CD8-positive, alpha-beta memory T cell (primary cell): ENCODE measurements around the gene SYCE1L. TPM values are rescaled to one million over a fixed set of nuclear protein-coding genes. Genes with fewer than 3 reads are reported as not detected.

Source experiments
- CTCF ChIA-PET: fragments of 350-600 bp; sonication (Branson Sonifier 250); formaldehyde crosslinking; loops from one replicate; lab custom pipeline; 2021; ENCODE audit warnings: antibody characterized with exemption; lab: Charles Lee
- POLR2A ChIA-PET: fragments of 350-600 bp; sonication (Branson Sonifier 250); formaldehyde crosslinking; loops from one replicate; lab custom pipeline; 2021; ENCODE audit warnings: antibody characterized with exemption; lab: Charles Lee
- DNase-seq, 5 donors: peaks; one replicate each; pipeline versions ENCODE4 v3.0.0 to v3.0.0-alpha.2; 2020 to 2022; ENCODE audit warnings: mixed read lengths in 1 of 5
- H3K27ac ChIP-seq: one replicate; pipeline ENCODE4 v1.7.0; 2013; ENCODE audit warnings: low read depth, mild to moderate bottlenecking, low read length, moderate library complexity
- H3K27me3 ChIP-seq: 2 replicates; pipeline ENCODE4 v1.7.0; 2013; ENCODE audit warnings: low read length, mild to moderate bottlenecking; ENCODE audit not compliant: insufficient read depth, poor library complexity, severe bottlenecking
- H3K36me3 ChIP-seq: 2 replicates; pipeline ENCODE4 v1.7.0; 2013; ENCODE audit warnings: mild to moderate bottlenecking, low read length, moderate library complexity; ENCODE audit not compliant: insufficient read depth
- H3K4me1 ChIP-seq: 2 replicates; pipeline ENCODE4 v1.7.0; 2013; ENCODE audit warnings: mild to moderate bottlenecking, low read length, moderate library complexity; ENCODE audit not compliant: insufficient read depth
- H3K4me3 ChIP-seq: 2 replicates; pipeline ENCODE4 v1.7.0; 2013; ENCODE audit warnings: mild to moderate bottlenecking, low read length
- H3K9me3 ChIP-seq: 2 replicates; pipeline ENCODE4 v1.7.0; 2013; ENCODE audit warnings: mild to moderate bottlenecking, low read length
- H3K27ac Mint-ChIP-seq, 8 donors: one replicate each; pipeline ENCODE4 v1.8.0; 2020 to 2021; ENCODE audit warnings: mixed read lengths in 8 of 8, mild to moderate bottlenecking in 6 of 8, inconsistent platforms in 3 of 8, moderate library complexity in 3 of 8
- H3K27me3 Mint-ChIP-seq, 2 donors: one replicate each; pipeline ENCODE4 v1.8.0; 2020 to 2021; ENCODE audit warnings: mixed read lengths in 2 of 2, mild to moderate bottlenecking in 1 of 2, moderate library complexity in 1 of 2
- H3K36me3 Mint-ChIP-seq, 3 donors: one replicate each; pipeline ENCODE4 v1.8.0; 2020 to 2021; ENCODE audit warnings: mixed read lengths in 3 of 3, inconsistent platforms in 1 of 3, mild to moderate bottlenecking in 1 of 3
- H3K4me1 Mint-ChIP-seq, 3 donors: one replicate each; pipeline ENCODE4 v1.8.0; 2020 to 2021; ENCODE audit warnings: mixed read lengths in 3 of 3, inconsistent platforms in 1 of 3, mild to moderate bottlenecking in 1 of 3
- H3K4me3 Mint-ChIP-seq, 7 donors: one replicate each; pipeline ENCODE4 v1.8.0; 2020 to 2021; ENCODE audit warnings: mixed read lengths in 7 of 7, mild to moderate bottlenecking in 6 of 7, moderate library complexity in 4 of 7, inconsistent platforms in 2 of 7
- H3K9me3 Mint-ChIP-seq, 5 donors: one replicate each; pipeline ENCODE4 v1.8.0; 2020 to 2022; ENCODE audit warnings: mixed read lengths in 5 of 5, mild to moderate bottlenecking in 3 of 5, moderate library complexity in 2 of 5, inconsistent platforms in 1 of 5
- polyA plus RNA-seq: library from polyadenylated mRNA; unstranded; fragments of 300-500 nt; fragmentation: Illumina TruSeq; gene quantifications from one replicate; pipeline ENCODE4 v1.2.3, GENCODE V29; 2021
- total RNA-seq, 2 experiments: library from RNA; stranded (reverse); gene quantifications; one replicate each; pipeline ENCODE4 v1.2.3, GENCODE V29; 2021

Gene SYCE1L
- total and polyA plus RNA-seq, 3 experiments from 2014 or later, result 3.9 to 4.6 (median 3.9) TPM

DNA sequence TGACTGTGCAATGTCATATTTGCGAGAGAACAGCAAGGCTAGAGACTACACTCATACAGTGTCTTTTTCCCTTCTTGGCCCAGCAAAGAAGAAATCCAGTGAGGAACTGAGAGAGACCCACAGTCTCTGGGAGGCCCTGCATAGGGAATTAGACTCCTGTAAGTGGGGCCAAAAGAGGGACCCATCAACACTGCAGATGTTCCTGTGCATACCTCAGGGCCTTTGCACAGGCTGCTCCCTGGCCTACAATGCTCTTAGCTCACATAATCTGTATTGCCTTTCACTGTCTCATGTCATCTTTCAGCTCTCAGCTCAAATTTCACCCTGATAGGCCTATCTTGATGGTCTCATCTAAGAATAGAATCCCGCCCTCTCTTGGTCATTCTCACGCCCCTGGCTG, 9.2 kb downstream of the SYCE1L start:
- H3K4me1 Mint-ChIP-seq, result peaks cover 8 to 12% (median 8%) of the 10 kb centered on the region in 3 donors
- ChIA-PET POLR2A (no interaction called here), CTCF (no interaction called here)
- H3K36me3 Mint-ChIP-seq, result peaks cover 0 to 3% (median 3%) of the 10 kb centered on the region in 3 donors
- H3K27ac Mint-ChIP-seq, result no peak overlapping the region
- Histone ChIP-seq H3K36me3 (no peaks in the 10 kb centered on the region), H3K4me1 (peaks cover 9% of the 10 kb centered on the region), H3K27ac (no peak overlapping the region), H3K27me3 (no peaks in the 10 kb centered on the region), H3K9me3 (no peaks in the 10 kb centered on the region), H3K4me3 (no peak overlapping the region)
- H3K9me3 Mint-ChIP-seq, result no peaks in the 10 kb centered on the region
- no peak for DNase-seq
- H3K4me3 Mint-ChIP-seq, result no peak overlapping the region
- peaks cover 0 to 3% of the 10 kb centered on the region in 2 donors for H3K27me3 Mint-ChIP-seq

DNA sequence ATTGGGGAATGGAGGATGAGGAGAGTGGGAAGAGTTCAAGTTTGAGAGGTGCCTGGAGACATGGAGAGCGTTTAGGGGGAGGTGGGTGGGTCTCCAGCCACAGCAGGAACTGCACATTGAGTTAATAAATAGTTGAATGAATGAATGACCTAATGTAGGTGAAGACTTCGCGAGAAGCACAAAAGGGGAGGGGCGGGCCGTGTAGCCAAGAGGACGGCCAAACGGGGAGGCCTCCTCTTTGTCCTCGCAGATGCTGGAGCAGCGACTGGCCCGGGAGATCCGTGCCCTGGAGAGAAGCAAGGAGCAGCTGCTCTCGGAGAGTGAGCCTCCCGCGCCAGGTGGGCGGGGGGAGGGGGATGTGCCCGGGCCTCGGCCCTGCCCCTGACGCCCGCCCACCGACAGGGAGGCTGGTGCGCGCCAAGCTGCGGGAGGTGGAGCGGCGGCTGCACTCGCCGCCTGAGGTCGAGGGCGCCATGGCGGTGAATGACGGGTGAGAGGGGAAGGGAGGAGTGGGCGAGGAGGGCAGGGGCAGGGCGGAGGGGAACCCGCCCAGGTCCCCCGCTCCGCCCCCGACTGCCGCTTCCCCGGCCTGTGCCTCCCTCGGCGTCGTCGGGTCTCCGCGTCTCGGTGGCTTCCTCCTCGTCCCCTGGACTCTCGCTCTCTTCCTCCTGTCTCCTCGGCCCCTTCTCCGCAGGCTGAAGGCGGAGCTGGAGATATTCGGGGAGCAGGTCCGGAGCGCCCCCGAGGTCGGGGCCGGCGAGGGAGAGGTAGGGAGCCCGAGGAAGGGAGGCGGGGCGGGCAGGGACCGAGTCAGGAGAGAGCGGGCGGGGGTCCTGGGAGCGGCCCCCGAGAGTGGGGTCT, 12.9 kb downstream of the SYCE1L start:
- ChIA-PET CTCF (no interaction called here), POLR2A (interaction anchor here (0.6 to 1.7 kb wide), 3 partner anchors 9 to 42 kb away, joined by 3 to 7 read pairs (median 6); partner anchors contain the start of gene MON1B)
- peaks cover 11% of the 10 kb centered on the region for H3K4me1 ChIP-seq
- H3K4me3 ChIP-seq, result peak overlapping the region; percentile 63
- no peaks in the 10 kb centered on the region for H3K27me3 ChIP-seq
- peaks cover 13 to 17% (median 14%) of the 10 kb centered on the region in 3 donors for H3K4me1 Mint-ChIP-seq
- peak overlapping the region; percentile 80 to 95 (median 86) for H3K4me3 Mint-ChIP-seq
- no peaks in the 10 kb centered on the region for H3K9me3 Mint-ChIP-seq
- peaks cover 0 to 3% (median 0%) of the 10 kb centered on the region in 3 donors for H3K36me3 Mint-ChIP-seq
- peaks cover 0 to 4% of the 10 kb centered on the region in 2 donors for H3K27me3 Mint-ChIP-seq
- H3K27ac Mint-ChIP-seq, result peak overlapping the region in 5 of 8 donors; percentile 71 to 91 (median 84)
- peak; percentile 69 to 81 (median 74) for DNase-seq
- H3K9me3 ChIP-seq, result no peaks in the 10 kb centered on the region
- no peaks in the 10 kb centered on the region for H3K36me3 ChIP-seq
- H3K27ac ChIP-seq, result peak overlapping the region; percentile 54

DNA sequence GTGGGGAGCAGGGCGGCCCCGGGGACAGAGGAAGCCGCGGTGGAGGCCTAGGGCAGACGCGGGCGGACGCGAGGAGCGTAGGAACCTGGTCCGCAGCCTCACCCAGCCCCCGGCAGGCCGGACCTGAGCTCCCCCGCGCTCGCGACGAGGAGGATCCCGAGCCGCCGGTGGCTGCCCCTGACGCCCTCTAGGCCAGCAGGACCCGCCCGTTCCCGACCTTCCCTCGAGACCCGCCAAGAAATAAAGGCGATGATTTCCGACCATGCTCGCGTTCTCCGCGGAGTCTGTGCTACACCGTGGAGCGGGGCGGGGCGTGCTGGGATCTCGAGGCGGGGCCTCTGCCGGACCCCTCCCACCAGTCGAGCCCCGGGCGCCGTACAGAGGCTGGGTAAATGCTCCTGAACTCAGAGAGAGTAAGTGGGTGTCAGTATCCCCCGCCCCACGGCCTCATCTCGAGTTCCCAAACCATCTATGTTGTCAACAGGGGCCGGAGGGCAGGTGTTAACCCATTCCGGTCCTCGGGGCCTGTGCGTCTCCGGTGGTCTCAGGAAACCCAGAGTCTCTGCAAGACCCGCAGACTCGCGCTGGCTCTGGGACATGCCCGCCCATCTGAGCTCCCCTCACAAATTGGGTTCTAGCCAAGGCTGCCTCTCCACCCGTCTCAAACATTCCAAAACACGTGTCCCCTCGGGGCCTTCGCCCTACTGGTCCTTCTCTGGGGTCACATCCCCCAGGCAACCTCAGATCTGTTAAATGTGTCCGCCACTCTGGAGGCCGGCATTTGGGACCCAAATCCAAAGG, 13.7 kb downstream of the SYCE1L start:
- POLR2A ChIA-PET, result interaction anchor here (0.7 to 1.7 kb wide), 2 partner anchors 10 to 22 kb away, joined by 3 to 7 read pairs; partner anchors contain the start of gene MON1B
- H3K4me1 Mint-ChIP-seq, result peaks cover 13 to 17% (median 14%) of the 10 kb centered on the region in 3 donors

DNA sequence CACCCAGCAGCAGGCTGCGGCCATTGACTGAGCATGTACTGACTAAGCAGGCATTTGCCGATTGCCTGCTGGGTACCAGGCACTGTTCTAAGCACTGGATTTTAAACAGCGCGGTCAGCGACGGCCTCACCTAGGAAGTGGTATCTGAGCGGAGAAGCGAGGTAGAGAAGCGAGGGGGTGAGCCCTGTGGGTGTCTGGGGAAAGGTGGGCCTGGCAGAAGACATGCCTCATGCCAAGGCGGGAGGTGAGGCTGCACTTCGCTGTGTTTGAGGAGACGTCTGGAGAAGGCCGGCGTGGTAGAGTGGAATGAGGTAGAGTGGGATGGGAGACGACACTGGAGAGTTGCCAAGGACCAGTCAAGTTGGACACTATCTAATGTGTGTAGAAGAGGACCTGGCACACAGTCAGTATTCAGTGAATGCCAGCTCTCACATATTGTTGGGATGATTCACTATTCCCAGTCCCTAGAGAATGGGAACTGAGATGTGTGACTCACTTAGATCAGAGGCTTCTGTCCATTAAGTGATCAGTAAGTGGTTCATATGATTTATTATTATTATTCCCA, 14.4 kb downstream of the SYCE1L start:
- ChIA-PET CTCF (no interaction called here), POLR2A (no interaction called here)
- peaks cover 0 to 4% of the 10 kb centered on the region in 2 donors for H3K27me3 Mint-ChIP-seq
- H3K9me3 Mint-ChIP-seq, result no peaks in the 10 kb centered on the region
- H3K36me3 Mint-ChIP-seq, result peaks cover 0 to 3% (median 0%) of the 10 kb centered on the region in 3 donors
- no peak overlapping the region for H3K4me3 ChIP-seq
- peaks cover 13 to 17% (median 14%) of the 10 kb centered on the region in 3 donors for H3K4me1 Mint-ChIP-seq
- peaks cover 11% of the 10 kb centered on the region for H3K4me1 ChIP-seq
- no peak overlapping the region for H3K27ac ChIP-seq
- peak overlapping the region in 6 of 8 donors; percentile 7 to 80 (median 31) for H3K27ac Mint-ChIP-seq
- DNase-seq, result no peak
- no peaks in the 10 kb centered on the region for H3K36me3 ChIP-seq
- peak overlapping the region; percentile 80 to 95 (median 86) for H3K4me3 Mint-ChIP-seq
- H3K27me3 ChIP-seq, result no peaks in the 10 kb centered on the region
- H3K9me3 ChIP-seq, result no peaks in the 10 kb centered on the region

More for the DNA sequence above, 13.7 kb downstream of the SYCE1L start:
- peak overlapping the region; percentile 80 to 95 (median 86) for H3K4me3 Mint-ChIP-seq
- peaks cover 0 to 4% of the 10 kb centered on the region in 2 donors for H3K27me3 Mint-ChIP-seq
- no peaks in the 10 kb centered on the region for H3K9me3 ChIP-seq
- no peaks in the 10 kb centered on the region for H3K27me3 ChIP-seq
- peaks cover 0 to 3% (median 0%) of the 10 kb centered on the region in 3 donors for H3K36me3 Mint-ChIP-seq
- H3K36me3 ChIP-seq, result no peaks in the 10 kb centered on the region
- no peaks in the 10 kb centered on the region for H3K9me3 Mint-ChIP-seq
- peaks cover 11% of the 10 kb centered on the region for H3K4me1 ChIP-seq
- CTCF ChIA-PET, result interaction anchor here (0.6 kb wide), 1 partner anchor 459 kb away, joined by 3 read pairs; no protein-coding TSS in a partner anchor
- DNase-seq, result peak; percentile 59 to 77 (median 66)
- H3K4me3 ChIP-seq, result peak overlapping the region; percentile 63
- peak overlapping the region; percentile 54 for H3K27ac ChIP-seq
- peak overlapping the region in 7 of 8 donors; percentile 39 to 91 (median 58) for H3K27ac Mint-ChIP-seq

DNA sequence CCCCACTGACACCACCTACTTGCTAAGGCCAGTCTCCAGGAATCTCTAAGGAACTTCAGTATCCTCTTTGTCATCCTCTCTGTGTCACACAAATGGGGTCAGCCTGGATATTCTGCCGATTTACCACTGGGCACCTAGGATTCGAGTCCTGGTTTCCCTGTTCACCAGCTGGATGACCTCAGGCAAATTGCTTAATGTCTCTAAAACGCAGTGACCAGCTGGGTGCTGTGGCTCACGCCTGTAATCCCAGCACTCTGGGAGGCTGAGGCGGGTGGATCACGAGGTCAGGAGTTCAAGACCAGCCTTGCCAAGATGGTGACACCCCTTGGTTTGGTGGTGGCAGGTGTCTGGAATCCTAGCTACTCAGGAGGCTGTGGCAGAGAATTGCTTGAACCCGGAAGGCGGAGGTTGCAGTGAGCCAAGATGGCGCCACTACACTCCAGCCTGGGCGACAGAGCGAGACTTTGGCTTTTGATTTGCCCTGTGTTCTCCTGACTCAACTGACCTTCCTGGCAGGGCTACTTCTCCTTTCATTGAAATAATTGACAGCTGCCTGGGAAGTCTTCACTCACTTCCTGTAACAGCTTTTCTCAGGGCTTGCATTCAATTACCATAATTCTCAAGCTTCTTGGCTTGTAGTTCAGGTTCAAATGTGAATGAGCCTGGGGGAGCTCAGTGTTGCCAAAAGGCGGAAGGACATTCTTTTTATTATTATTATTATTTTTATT, 15.4 kb downstream of the SYCE1L start:
- Mint-ChIP-seq H3K4me1 (peaks cover 13 to 17% (median 14%) of the 10 kb centered on the region in 3 donors), H3K27me3 (peaks cover 0 to 4% of the 10 kb centered on the region in 2 donors), H3K27ac (peak overlapping the region in 1 of 8 donors; percentile 39), H3K9me3 (no peaks in the 10 kb centered on the region), H3K36me3 (peaks cover 0 to 3% (median 2%) of the 10 kb centered on the region in 3 donors), H3K4me3 (peak overlapping the region in 2 of 7 donors; percentile 84 to 91)
- Histone ChIP-seq H3K4me1 (peaks cover 11% of the 10 kb centered on the region), H3K27ac (no peak overlapping the region), H3K36me3 (no peaks in the 10 kb centered on the region), H3K27me3 (no peaks in the 10 kb centered on the region), H3K4me3 (no peak overlapping the region), H3K9me3 (no peaks in the 10 kb centered on the region)
- ChIA-PET POLR2A (no interaction called here), CTCF (interaction anchor here (1.6 kb wide), 1 partner anchor 43 kb away, joined by 3 read pairs; no protein-coding TSS in a partner anchor)
- no peak for DNase-seq

DNA sequence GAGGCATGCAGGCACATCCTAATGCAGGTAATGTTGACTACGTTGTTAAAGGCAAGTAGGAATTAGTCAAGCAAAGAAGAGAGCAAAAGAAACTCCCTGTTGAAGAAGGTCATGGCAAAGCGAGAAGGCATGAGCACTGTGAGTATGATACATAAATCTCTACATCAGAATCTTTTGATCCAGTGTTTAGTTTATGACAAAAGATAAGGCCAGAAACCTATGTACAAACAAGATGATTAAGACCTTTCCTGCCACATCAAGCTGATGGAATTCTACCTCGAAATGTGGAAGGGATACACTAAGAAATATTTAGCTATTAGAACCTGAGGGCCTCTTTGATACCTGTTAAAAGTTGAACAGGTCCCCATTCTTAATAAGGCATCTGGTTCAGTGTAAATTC, 20.2 kb downstream of the SYCE1L start:
- peaks cover 0 to 3% (median 0%) of the 10 kb centered on the region in 3 donors for H3K4me1 Mint-ChIP-seq
- Histone ChIP-seq H3K4me3 (no peak overlapping the region), H3K27ac (no peak overlapping the region), H3K4me1 (no peaks in the 10 kb centered on the region), H3K27me3 (no peaks in the 10 kb centered on the region), H3K9me3 (no peaks in the 10 kb centered on the region), H3K36me3 (no peaks in the 10 kb centered on the region)
- H3K36me3 Mint-ChIP-seq, result peaks cover 0 to 2% (median 0%) of the 10 kb centered on the region in 3 donors
- ChIA-PET POLR2A (no interaction called here), CTCF (no interaction called here)
- no peak for DNase-seq
- peaks cover 0 to 1% of the 10 kb centered on the region in 2 donors for H3K27me3 Mint-ChIP-seq
- no peak overlapping the region for H3K4me3 Mint-ChIP-seq
- H3K27ac Mint-ChIP-seq, result peak overlapping the region in 1 of 8 donors; percentile 36
- no peaks in the 10 kb centered on the region for H3K9me3 Mint-ChIP-seq

DNA sequence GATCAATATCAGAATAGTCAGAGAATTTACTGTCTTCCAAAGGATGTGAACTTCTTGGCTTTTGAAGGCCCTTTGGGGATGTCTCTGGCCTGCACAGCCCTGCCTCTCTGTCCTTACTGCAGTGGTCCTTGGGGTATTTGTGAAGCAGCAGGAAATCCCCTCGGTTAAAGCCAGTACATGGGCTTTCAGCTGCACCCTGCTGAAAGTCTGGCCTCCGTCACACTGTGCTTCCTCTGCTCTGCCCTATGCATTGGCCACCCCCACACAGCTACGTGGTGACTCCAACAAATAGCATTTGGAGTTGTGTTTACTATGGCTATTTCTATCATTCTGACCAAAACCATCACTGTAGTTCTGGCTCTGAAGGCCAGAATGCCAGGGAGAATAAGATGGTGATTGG, 21.2 kb downstream of the SYCE1L start:
- no peak for DNase-seq
- no peaks in the 10 kb centered on the region for H3K27me3 ChIP-seq
- no peak overlapping the region for H3K27ac ChIP-seq
- peaks cover 0 to 7% of the 10 kb centered on the region in 2 donors for H3K27me3 Mint-ChIP-seq
- peaks cover 0 to 3% (median 0%) of the 10 kb centered on the region in 3 donors for H3K4me1 Mint-ChIP-seq
- no peaks in the 10 kb centered on the region for H3K36me3 ChIP-seq
- ChIA-PET CTCF (no interaction called here), POLR2A (interaction anchor here (0.7 kb wide), 1 partner anchor 63 kb away, joined by 4 read pairs; no protein-coding TSS in a partner anchor)
- no peaks in the 10 kb centered on the region for H3K4me1 ChIP-seq
- H3K4me3 ChIP-seq, result no peak overlapping the region
- H3K4me3 Mint-ChIP-seq, result no peak overlapping the region
- no peaks in the 10 kb centered on the region for H3K9me3 Mint-ChIP-seq
- no peaks in the 10 kb centered on the region for H3K9me3 ChIP-seq
- H3K27ac Mint-ChIP-seq, result peak overlapping the region in 1 of 8 donors; percentile 45
- peaks cover 0 to 2% (median 0%) of the 10 kb centered on the region in 3 donors for H3K36me3 Mint-ChIP-seq
